Nucleus accumbens (tissue), 56 donors: ENCODE data around the gene C1orf174.

ENCODE experiments used
- DNase-seq, 56 donors: peaks; one replicate each; lab custom pipeline; 2025; lab: John Stamatoyannopoulos, UW

Gene C1orf174

DNA sequence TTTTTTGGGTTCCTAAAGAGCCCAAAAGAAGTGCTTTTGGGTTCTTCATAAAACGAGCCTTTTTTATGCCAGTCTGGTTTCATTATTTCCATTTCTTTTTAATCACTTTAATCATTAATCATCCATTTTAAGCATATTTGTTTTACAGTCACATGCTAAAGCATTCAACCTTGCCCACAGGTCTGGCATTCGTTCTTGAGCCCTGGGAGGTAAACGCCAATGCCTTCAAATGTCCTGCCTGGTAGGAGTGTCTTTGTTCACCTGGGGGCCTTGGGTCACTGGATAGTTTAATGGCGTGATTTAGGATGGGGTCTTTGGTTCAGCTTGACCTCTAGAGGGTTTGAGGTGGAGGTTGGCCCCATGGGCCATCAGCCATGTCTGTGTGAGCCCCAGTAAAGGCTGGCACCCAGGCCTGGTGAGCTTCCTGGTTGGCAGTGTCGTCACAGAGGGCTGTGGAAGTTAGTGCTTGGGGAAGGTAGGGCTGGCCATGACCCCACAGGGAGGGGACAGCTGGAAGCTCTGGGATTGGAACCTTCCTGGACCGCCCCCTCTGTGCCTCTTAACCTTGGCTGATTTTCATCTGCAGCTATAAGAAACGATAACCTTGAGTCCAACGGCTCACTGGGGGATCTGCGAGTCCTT lies 20.2 kb downstream of the C1orf174 start:
- no peak for DNase-seq

DNA sequence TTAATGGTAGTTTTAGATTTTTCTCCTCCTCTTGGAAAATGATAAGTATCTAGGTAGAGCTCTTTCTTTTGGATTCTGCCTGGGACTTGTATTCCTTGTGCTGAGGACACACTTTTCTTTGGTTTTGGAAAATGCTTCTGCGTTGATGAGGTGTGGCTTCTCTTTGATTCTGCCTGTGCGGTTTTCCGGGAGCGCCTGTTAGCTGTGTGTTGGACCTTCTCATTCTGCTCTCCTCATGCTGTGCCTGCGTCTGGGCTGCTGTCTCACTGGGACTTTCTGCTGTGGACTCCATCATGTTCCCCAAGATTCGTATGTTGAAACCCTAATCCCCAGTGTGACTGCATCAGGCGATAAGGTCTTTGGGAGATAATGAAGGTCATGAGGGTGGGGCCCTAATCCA lies 21.0 kb downstream of the C1orf174 start:
- DNase-seq, result no peak

GRCh38 chr1:3876716-3877115 lies 23.4 kb downstream of the C1orf174 start:
- DNase-seq, result no peak

- DNase-seq, result no peak
Observed at GRCh38 chr1:3874736-3875135, 25.3 kb downstream of the C1orf174 start.

GRCh38 chr1:3872546-3872945 lies 27.5 kb downstream of the C1orf174 start:
- DNase-seq, result no peak

DNA sequence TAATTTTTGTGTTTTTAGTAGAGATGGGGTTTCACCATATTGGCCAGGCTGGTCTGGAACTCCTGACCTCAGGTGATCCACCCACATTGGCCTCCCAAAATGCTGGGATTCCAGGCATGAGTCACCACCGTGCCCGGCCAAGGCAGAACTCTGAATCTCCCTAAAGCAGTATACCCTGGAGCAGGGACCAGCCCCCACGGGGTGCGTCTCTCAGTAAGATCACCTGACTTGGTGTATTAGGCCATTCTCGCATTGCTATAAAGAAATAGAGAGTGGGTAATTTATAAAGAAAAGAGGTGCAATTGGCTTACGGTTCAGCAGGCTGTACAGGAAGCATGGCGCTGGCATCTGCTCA lies 28.6 kb downstream of the C1orf174 start:
- DNase-seq, result no peak

- no peak for DNase-seq
Observed at GRCh38 chr1:3869751-3870301, 30.2 kb downstream of the C1orf174 start.

DNA sequence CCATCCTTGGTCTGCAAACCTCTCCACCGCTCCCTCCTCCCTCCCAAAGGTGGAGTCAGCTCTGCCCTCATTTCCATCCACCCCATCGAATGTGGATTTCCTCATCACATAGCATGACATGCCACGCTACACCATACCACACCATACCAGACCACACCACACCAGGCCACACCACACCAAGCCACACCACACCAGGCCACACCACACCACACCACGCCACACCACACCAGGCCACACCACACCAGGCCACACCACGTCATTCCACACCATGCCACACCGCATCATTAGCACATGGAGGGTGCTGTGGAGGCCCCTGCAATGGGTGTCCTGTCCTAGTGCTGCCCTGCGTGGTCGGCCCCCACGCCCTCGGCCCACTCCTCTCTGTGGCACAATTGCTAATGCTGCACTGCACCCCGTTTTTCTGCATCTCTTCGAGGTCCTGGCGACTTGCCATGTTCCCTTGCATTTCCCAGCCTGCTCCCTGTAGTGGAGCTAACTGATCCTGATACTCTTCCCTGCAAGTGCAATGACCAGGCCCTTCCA lies 31.5 kb downstream of the C1orf174 start:
- DNase-seq, result no peak

- DNase-seq, result no peak
Observed at GRCh38 chr1:3865606-3866160, 34.4 kb downstream of the C1orf174 start.

GRCh38 chr1:3864884-3865283 lies 35.2 kb downstream of the C1orf174 start:
- DNase-seq, result no peak

GRCh38 chr1:3863231-3863935 lies 36.7 kb downstream of the C1orf174 start:
- peak in 31 of 56 donors; percentile 4 to 57 (median 31) for DNase-seq

GRCh38 chr1:3858231-3858981 lies 41.7 kb downstream of the C1orf174 start:
- DNase-seq, result peak in 47 of 56 donors; percentile 14 to 79 (median 41)

GRCh38 chr1:3857791-3858129 lies 42.3 kb downstream of the C1orf174 start:
- DNase-seq, result peak in 2 of 56 donors; percentile 42 to 57

DNA sequence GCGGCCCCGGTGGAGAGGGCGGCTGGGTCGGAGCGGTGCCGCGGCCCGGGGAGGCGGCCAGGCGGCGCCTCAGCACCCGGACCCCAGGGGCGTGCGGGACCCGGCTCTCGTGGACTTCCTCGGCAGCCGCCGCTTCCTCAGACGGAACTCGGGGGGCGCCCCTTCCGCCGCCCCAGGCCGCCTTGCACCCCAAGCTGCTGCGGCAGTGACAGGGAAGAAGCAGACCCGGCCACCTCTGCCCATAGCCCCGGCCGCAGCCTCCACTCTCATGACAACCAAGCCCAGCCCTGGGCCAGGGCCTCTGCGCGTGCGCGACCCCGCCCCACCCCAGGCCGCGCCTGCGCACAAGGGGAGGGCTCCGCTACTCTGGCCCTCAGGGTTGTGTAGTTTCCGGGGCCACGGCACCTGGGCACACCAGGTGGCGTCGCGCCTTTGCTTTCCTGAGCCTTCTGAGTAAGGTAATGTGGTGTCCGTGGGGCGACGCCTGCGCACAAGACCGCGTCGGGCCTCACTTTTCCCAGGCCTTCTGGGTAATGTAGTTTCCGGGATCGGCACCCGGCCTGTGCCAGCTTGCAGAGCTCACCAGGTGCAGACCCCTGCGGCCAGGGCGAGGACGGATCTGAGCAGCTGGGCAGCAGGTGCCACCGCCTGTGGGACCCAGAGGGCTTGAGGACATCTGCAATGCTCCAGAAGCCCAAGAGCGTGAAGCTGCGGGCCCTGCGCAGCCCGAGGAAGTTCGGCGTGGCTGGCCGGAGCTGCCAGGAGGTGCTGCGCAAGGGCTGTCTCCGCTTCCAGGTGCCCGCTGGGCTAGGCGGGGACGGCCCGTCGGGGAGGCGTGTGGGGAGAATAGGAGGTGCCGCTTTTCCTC lies 42.9 kb downstream of the C1orf174 start, which contains the start of the genes CEP104 and DFFB:
Gene CEP104 (minus strand): TSS at position 289 of the 868 bp plus-strand sequence. CDS start 4,804 bp downstream, outside the sequence.
Gene DFFB (plus strand): TSS at position 554 of the 868 bp plus-strand sequence. CDS start 128 bp downstream, at position 682.
- DNase-seq, result peak; percentile 62 to 95 (median 83)

DNA sequence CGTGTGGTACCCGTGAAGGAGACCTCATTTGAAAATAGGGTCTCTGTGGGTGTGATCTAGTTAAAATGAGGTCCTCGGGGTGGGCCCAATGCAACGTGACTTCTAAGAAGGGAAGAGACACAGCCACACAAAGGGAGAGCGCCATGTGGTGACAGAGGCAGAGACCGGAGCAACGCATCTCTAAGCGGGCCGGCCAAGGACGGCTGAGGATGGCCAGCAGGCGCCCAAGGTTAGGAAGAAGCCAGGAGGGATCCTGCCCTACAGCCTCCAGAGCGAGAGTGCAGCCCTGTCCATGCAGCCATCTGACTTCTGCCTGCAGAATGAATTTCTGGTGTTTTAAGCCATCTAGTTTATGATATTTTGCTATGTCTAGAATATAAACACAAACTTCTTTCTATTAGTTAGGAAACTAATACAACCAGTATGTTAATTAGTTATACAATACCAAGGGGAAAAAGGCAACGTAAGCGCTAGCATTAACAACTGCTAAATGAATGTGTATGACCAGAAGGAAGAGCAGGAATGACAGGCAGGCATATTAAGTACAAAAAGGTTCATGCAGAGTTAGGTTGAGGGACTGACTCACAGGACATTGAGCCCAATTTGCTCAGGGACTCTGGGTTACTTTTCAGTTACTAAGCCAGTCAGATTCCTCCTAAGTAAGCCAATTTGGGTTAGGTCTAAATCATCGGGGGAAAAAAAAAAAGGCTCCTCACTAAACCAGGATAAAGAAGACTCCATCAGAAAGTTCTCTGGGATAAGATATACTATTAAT lies 47.2 kb downstream of the C1orf174 start:
- DNase-seq, result no peak

DNA sequence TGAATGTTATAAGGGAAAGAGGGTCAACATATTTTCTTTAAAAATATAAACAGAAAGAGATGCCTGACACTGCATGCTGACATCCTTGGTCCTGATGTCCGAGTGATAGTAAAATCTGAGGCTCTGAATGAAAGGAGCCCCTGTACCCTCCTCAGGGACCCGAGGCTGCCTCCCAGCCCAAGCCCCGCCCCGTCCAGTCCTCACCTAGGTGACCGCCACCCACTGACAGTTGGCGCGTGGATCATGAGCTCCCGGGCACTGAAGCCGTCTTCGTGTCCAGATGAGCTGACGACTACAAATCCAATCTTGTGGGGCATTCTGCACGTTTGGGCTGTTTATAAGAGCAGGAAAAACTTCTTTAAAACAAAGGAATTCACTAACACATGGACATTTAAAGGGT lies 48.0 kb downstream of the C1orf174 start:
- DNase-seq, result no peak

GRCh38 chr1:3851292-3851691 lies 48.8 kb downstream of the C1orf174 start:
- no peak for DNase-seq

DNA sequence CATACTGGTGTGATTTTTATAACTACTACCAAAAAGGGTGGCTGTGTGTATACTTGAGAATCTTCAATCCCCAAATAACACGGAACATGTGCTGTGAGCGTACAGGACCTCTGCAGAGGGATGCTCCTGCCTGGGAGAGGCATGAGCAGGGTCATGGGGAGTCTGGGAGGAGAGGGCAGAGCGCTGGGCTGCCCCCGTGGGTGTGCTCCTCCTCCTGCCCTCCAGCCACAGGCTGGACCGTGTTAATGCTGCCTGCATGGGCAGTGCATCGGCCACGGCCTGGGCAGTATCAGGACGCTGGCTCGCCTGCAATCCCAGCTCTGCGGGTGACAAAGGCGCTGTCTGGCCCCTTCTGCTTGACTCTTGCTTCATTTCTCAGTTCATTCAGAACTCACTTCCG lies 49.2 kb downstream of the C1orf174 start:
- DNase-seq, result no peak

GRCh38 chr1:3847081-3847480 lies 53.0 kb downstream of the C1orf174 start:
- DNase-seq, result no peak
